Activated CD8-positive, alpha-beta T cell treated with anti-CD3 and anti-CD28 coated beads for 36 hours (primary cell): Measurements from ENCODE around the gene SERPINH1. TPM values are rescaled to one million over a fixed set of nuclear protein-coding genes. Genes with fewer than 3 reads are reported as not detected.

ENCODE experiments used
- ATAC-seq: fragments of 200-7000 bp; cut with Tn5 transposase; one replicate; pipeline ENCODE4 v1.10.0; 2021; ENCODE audit warnings: mild to moderate bottlenecking, moderate library complexity
- CTCF ChIA-PET: fragments of 350-600 bp; sonication (Branson Sonifier 250); formaldehyde crosslinking; loops from one replicate; lab custom pipeline; 2021; ENCODE audit warnings: antibody characterized with exemption; lab: Charles Lee
- POLR2A ChIA-PET: fragments of 350-600 bp; sonication (Branson Sonifier 250); formaldehyde crosslinking; loops from one replicate; lab custom pipeline; 2021; ENCODE audit warnings: antibody characterized with exemption; lab: Charles Lee
- DNase-seq: peaks from one replicate; pipeline ENCODE4 v3.0.0-alpha.2; 2020
- H3K27ac Mint-ChIP-seq: one replicate; pipeline ENCODE4 v1.8.0; 2021; ENCODE audit warnings: mild to moderate bottlenecking, mixed read lengths
- H3K27me3 Mint-ChIP-seq: one replicate; pipeline ENCODE4 v1.8.0; 2021; ENCODE audit warnings: mixed read lengths
- H3K36me3 Mint-ChIP-seq: one replicate; pipeline ENCODE4 v1.8.0; 2021; ENCODE audit warnings: low read depth, mixed read lengths
- H3K4me1 Mint-ChIP-seq: one replicate; pipeline ENCODE4 v1.8.0; 2021; ENCODE audit warnings: low read depth, mixed read lengths
- H3K4me3 Mint-ChIP-seq: one replicate; pipeline ENCODE4 v1.8.0; 2021; ENCODE audit warnings: mild to moderate bottlenecking, moderate library complexity, mixed read lengths
- H3K9me3 Mint-ChIP-seq: one replicate; pipeline ENCODE4 v1.8.0; 2021; ENCODE audit warnings: mixed read lengths
- intact Hi-C: fragments of 100-400 bp; cut with micrococcal nuclease; formaldehyde crosslinking; loops from one replicate; pipeline ENCODE4 v1.10.0; 2022
- total RNA-seq, 2 experiments: library from RNA; stranded (reverse); gene quantifications; one replicate each; pipeline ENCODE4 v1.2.3, GENCODE V29; 2021
- TF ChIP-seq, protein P1 (sequence below): fragments of 200-600 bp; IDR thresholded peaks from one replicate; pipeline ENCODE4 v1.8.0; 2022; ENCODE audit warnings: antibody characterized with exemption, mild to moderate bottlenecking

The SERPINH1 gene
- total RNA-seq, 2 experiments from 2014 or later: 15.7 to 17.7 TPM

DNA sequence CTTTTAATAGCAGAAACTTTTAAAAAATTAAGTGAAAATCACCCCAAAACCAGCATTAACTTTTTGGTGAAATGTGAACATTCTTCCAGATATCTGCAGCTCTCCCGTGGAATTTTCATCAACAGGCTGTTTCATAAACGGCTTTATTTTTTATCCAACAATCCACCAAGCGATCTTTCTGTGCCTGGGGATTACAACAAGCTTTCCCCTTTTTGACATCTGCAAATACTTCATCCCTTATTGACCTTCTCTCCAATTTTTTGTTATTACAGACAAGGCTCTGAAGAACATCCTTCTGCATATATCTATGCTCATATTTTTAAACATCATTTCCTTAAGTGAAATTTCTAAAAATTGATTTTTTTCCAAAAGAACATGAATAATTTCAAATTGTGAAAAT, 5.8 kb upstream of the SERPINH1 start:
- H3K4me3 Mint-ChIP-seq: no peak overlapping the region
- peaks cover 6% of the 10 kb centered on the region for H3K4me1 Mint-ChIP-seq
- ChIA-PET CTCF (interaction anchor here (2.0 kb wide), 1 partner anchor 10 kb away, joined by 6 read pairs; no protein-coding TSS in a partner anchor), POLR2A (no interaction called here)
- H3K36me3 Mint-ChIP-seq: no peaks in the 10 kb centered on the region
- TF ChIP-seq, protein P1, sequence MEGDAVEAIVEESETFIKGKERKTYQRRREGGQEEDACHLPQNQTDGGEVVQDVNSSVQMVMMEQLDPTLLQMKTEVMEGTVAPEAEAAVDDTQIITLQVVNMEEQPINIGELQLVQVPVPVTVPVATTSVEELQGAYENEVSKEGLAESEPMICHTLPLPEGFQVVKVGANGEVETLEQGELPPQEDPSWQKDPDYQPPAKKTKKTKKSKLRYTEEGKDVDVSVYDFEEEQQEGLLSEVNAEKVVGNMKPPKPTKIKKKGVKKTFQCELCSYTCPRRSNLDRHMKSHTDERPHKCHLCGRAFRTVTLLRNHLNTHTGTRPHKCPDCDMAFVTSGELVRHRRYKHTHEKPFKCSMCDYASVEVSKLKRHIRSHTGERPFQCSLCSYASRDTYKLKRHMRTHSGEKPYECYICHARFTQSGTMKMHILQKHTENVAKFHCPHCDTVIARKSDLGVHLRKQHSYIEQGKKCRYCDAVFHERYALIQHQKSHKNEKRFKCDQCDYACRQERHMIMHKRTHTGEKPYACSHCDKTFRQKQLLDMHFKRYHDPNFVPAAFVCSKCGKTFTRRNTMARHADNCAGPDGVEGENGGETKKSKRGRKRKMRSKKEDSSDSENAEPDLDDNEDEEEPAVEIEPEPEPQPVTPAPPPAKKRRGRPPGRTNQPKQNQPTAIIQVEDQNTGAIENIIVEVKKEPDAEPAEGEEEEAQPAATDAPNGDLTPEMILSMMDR: no peak
- no peak overlapping the region for H3K27ac Mint-ChIP-seq
- H3K9me3 Mint-ChIP-seq: no peaks in the 10 kb centered on the region
- H3K27me3 Mint-ChIP-seq: no peaks in the 10 kb centered on the region
- DNase-seq: no peak
- intact Hi-C loops: no loop called here
- no peak for ATAC-seq

DNA sequence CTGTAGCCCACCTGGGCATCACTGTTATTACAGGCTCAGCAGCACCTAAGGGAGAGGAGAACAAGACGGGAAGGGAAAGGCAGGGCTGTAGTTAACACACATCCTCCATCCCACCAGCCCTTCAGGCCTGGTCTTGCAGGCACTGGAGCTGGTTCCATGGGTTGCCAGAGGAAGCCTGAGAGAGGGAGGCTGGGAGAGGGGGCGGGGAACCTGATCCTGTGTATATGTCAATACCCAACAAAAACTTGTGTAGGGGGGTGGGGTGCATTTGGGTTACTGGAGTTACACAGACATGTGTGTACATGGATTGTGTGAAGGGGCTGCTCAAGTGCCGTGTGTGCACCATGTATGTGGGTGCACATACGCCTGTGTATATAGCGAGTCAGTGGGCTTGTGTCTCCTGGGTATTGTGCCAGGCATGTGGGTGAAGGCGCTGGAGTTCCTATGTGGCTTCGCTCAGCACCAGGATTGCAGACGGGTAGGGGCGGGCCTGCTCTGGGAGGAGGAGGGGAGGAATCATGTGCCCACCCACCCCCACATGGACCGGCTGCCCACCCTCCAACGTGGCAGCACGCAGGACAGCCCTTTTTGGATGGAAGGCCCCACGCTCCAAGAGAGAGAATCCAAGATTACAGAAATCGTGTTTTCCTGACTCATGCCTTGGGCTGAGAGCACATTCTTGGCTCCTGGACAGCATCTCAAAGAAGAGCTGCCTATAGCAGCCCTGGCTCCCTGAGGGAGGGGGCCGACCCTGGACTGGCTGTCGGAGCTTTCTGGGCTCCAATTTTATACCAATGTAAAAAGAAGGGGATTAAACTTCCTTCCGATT, 4.2 kb upstream of the SERPINH1 start:
- CTCF ChIA-PET: no interaction called here
- Mint-ChIP-seq H3K27me3 (no peaks in the 10 kb centered on the region), H3K4me3 (no peak overlapping the region)

DNA sequence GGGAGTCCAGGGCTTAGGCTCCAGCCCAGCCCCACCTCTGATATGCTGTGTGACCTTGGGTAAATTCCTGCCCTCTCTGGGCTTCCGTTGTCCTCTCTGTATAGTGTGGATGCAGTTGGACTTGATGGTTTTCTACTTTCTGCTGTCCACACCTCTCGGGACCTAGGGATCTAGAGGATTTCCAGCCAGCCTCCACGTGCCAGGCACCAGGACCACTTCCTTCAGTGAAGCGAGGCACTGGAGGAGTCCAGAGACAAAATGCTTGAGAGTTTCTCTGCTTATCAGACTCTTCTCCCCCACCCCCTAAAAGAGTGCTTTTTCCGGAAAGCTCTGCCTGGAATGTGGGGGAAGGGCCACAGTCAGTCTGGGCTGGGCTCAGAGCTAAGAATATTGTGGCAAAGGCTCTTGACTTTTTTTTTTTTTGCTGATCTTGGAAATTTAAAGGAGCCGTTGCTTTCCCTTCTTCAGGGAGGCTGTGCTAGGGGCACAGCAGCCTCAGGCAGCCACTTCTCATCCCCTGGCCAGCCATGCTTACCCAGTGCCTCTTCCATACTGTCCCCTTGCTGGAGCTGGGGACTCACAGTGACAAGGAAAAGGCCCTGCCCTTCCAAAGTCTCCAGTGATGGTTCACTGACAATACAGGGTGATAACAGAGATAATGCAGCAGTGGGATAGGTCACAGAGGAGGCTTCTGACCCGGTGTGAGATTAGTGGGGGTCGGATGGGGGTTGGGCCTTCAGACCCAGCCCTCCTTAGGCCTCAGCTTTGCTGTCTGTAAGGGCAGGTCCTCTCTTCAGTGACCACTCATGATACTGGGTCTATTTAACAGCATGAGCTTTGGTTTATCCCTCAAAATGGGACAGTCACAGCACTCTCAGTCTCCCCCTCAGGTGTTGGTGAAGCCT, 2.9 kb upstream of the SERPINH1 start:
- TF ChIP-seq, protein P1: no peak
- Mint-ChIP-seq H3K27ac (no peak overlapping the region), H3K36me3 (no peaks in the 10 kb centered on the region), H3K9me3 (no peaks in the 10 kb centered on the region), H3K4me3 (no peak overlapping the region), H3K4me1 (peaks cover 15% of the 10 kb centered on the region), H3K27me3 (no peaks in the 10 kb centered on the region)
- intact Hi-C loops: no loop called here
- ChIA-PET CTCF (interaction anchor here (1.4 to 2.9 kb wide), 2 partner anchors 10 to 114 kb away, joined by 6 to 10 read pairs; no protein-coding TSS in a partner anchor), POLR2A (interaction anchor here (0.6 to 5.2 kb wide), 4 partner anchors 9 to 229 kb away, joined by 3 to 34 read pairs (median 3); no protein-coding TSS in a partner anchor)
- DNase-seq (no peak), ATAC-seq (no peak)

More for the DNA sequence above, 4.2 kb upstream of the SERPINH1 start:
- ATAC-seq: no peak
- TF ChIP-seq, protein P1: no peak
- Mint-ChIP-seq H3K4me1 (peaks cover 7% of the 10 kb centered on the region), H3K27ac (no peak overlapping the region), H3K36me3 (no peaks in the 10 kb centered on the region), H3K9me3 (no peaks in the 10 kb centered on the region)
- DNase-seq: no peak
- intact Hi-C loops: no loop called here
- POLR2A ChIA-PET: interaction anchor here (5.2 kb wide), 1 partner anchor 14 kb away, joined by 34 read pairs; no protein-coding TSS in a partner anchor

DNA sequence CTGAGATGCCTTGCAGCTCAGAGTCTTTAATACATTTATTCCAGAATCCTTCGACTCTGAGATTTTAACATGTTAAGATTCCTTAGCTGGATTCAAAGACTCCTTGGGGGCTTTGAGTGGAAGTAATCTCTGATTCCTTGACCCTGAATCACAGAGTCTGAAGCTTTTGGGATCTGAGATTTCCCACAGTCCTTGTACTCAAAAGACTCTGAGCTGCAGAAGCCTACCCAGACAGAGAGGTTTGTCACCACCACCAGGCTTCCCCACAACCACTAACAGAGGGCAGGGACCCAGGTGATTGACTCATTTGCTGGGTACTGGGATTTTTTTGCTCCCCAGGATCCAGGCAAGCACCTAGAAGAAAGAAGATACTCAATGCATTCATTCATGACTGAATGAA, 1.4 kb upstream of the SERPINH1 start:
- DNase-seq (no peak), ATAC-seq (no peak)
- ChIA-PET CTCF (interaction anchor here (0.8 to 2.9 kb wide), 7 partner anchors 12 to 312 kb away, joined by 3 to 10 read pairs (median 4); no protein-coding TSS in a partner anchor), POLR2A (interaction anchor here (0.8 to 5.2 kb wide), 3 partner anchors 11 to 161 kb away, joined by 3 to 34 read pairs (median 3); no protein-coding TSS in a partner anchor)
- H3K4me3 Mint-ChIP-seq: peak overlapping the region; percentile 100
- no peaks in the 10 kb centered on the region for H3K36me3 Mint-ChIP-seq
- H3K4me1 Mint-ChIP-seq: peaks cover 26% of the 10 kb centered on the region
- intact Hi-C loops: no loop called here
- peak overlapping the region; percentile 20 for H3K27ac Mint-ChIP-seq
- H3K9me3 Mint-ChIP-seq: no peaks in the 10 kb centered on the region
- no peaks in the 10 kb centered on the region for H3K27me3 Mint-ChIP-seq
- TF ChIP-seq, protein P1: no peak
